GM18511 (cell line): ENCODE results near the gene CREB3L2.
"Not testable (repeated sequence)": the region's sequence is repeated elsewhere in the genome, so short reads cannot be mapped to it uniquely, and the experiment has no call there.

Experiments used
- ATAC-seq: cut with Tn5 transposase; IDR thresholded peaks from one replicate; pipeline ENCODE4 v1.9.1; 2021; ENCODE audit warnings: mild to moderate bottlenecking, moderate library complexity; ENCODE audit not compliant: unreplicated experiment

The CREB3L2 gene

GRCh38 chr7:137970253-137970975 is 31.5 kb downstream of the CREB3L2 start:
- ATAC-seq = no peak

GRCh38 chr7:137969828-137970227 is 32.1 kb downstream of the CREB3L2 start:
- ATAC-seq = no peak

DNA sequence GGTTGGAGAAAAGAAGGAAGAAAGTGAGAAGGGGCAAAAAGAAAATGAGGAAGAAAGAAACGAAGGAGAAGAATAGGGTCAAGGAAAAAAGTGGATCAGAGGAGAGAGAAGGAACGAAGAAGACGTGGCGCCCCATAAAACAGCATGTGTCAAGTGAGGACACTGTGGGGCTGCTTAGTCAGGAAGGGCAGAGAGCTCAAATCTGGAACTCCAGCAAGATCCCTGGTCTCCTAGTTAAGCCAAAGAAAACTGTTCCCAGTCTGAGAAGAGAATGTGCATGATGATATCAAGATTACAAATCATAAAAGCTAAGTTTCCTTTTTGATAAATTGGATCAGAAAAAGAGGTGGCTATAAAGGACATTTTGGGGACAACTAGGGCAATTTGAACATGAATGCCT is 33.0 kb downstream of the CREB3L2 start:
- ATAC-seq = no peak

DNA sequence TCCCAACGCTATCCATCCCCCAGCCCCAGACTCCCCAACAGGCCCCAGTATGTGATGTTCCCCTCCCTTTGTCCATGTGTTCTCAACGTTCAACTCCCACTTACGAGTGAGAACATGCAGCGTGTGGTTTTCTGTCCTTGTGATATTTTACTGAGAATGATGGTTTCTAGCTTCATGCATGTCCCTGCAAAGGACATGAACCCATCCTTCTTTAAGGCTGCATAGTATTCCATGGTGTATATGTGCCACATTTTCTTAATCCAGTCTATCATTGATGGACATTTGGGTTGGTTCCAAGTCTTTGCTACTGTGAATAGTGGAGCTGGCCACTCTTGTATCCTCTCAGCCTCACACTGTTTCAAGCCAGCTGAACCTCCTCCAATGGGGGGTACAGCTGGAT is 33.5 kb downstream of the CREB3L2 start:
- ATAC-seq = not testable (repeated sequence)

- no peak for ATAC-seq
These were observed 34.5 kb downstream of the CREB3L2 start for GRCh38 chr7:137967143-137968018.

- ATAC-seq = no peak
These were observed 35.2 kb downstream of the CREB3L2 start for GRCh38 chr7:137966641-137967142.

- ATAC-seq = no peak
These were observed 35.8 kb downstream of the CREB3L2 start for GRCh38 chr7:137965942-137966640.

DNA sequence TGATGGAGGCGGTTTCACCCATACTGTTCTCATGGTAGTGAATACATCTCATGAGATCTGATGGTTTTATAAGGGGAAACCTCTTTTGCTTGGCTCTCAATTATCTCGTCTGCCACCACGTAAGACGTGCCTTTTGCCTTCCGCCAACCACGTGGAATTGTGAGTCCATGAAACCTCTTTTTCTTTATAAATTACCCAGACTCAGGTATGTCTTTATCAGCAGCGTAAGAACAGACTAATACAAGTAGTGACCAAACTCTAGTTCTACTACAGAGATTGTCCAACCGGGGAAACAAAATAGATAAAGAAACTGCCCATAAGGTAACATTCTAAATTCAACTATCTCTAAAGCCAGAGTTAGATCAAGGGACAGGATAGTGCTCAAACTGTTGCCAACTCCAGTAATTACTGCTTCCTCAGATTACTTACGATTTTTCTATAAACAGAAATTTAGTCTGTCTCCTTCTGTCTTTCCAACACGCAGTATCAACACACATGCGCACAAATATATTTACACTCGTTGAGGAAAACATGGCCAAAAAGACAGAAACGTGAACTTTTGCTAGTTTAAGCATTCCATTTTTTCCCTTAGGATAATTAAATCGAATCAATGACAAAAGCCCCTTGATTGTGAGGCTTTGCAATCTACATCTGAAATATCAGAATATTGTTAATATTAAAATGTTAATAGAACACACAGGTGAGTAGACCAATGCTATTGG is 36.9 kb downstream of the CREB3L2 start:
- no peak for ATAC-seq

- no peak for ATAC-seq
These were observed 38.9 kb downstream of the CREB3L2 start for GRCh38 chr7:137962875-137963507.

GRCh38 chr7:137962491-137962874 is 39.4 kb downstream of the CREB3L2 start:
- no peak for ATAC-seq

GRCh38 chr7:137961200-137962177 is 40.4 kb downstream of the CREB3L2 start:
- ATAC-seq = peak; percentile 75

- no peak for ATAC-seq
These were observed 41.9 kb downstream of the CREB3L2 start for GRCh38 chr7:137960020-137960419.

DNA sequence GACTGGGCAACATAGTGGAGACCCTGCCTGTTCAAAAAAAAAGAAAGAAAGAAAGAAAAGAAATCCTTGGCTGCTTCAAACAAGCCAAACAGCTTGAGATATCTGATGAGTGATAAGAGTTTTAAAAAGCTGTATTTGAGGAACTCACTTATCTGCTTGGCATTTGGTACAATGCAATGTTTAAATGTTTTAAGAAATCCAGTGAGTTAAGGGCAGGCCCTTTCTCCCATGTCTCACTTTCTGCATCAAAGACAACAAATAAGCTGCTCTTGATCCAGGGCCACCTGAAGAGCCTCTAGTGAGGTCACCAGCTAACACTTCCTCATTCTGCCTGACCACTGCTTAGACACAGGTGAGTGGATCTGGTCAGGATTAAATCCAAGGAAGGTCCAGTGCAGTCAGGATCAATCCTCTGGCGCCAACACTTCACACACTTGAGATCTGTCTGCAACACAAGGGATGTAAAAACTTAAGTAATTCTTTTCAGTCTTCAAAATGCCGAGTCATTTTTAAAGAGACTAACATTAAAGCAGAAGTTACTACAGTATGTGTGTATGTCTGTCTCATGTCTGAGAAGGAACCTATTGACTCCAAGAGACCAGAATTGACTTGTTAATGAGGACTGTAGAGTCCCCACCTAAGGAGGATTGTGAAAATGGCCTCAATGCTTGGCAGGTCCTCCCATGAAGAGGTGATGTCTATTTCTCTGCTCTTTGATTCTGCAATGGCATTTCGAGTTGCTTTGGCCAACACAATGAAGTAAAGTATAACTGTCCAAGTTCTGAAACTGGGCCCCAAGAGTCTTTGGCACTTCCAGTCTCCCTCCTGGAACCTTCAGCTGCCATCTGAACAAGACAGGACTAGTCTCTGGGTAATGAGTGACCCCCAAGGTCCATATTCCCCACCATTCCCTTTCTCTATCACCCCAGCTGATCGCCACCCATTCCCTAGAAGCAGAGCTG is 43.1 kb downstream of the CREB3L2 start:
- ATAC-seq = peak; percentile 49

DNA sequence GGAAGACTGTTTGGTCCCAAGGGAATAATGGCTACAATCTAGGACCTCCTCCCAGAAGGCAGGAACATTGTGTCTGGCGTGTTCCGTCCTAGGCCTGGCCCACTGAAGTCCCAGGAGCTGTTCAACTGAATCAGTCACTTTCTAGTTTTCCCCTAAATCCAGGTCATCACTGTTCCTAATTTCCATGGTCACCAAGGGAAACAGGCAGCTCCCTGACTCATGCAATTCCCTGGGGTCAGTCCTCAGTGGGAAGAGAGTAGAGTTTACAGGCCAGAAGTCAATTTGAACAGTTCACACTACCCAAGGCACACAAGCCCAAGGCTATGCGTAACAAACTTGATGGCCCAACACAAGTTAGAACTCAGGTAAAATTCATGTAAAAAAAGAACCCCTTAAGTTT is 44.0 kb downstream of the CREB3L2 start:
- ATAC-seq = no peak

- ATAC-seq = no peak
These were observed 45.3 kb downstream of the CREB3L2 start for GRCh38 chr7:137956591-137956990.

- ATAC-seq = no peak
These were observed 45.7 kb downstream of the CREB3L2 start for GRCh38 chr7:137956183-137956582.

GRCh38 chr7:137954614-137955013 is 47.3 kb downstream of the CREB3L2 start:
- ATAC-seq = no peak
